HepG2 (cell line): ENCODE results near the gene HDDC3. TPM values are rescaled to one million over a fixed set of nuclear protein-coding genes. Genes with fewer than 3 reads are reported as not detected.
A peak's percentile ranks its signal among the peaks of the same experiment; 100 is the strongest.

ENCODE experiments used
- CTCF ChIP-seq: sonication (generic); formaldehyde crosslinking; IDR thresholded peaks from 2 replicates; pipeline ENCODE4 v1.5.0; 2020; ENCODE audit warnings: mild to moderate bottlenecking, missing genetic modification reagents, moderate library complexity
- DMAP1 ChIP-seq: IDR thresholded peaks from 2 replicates; pipeline ENCODE4 v1.6.1; 2016
- MTF2 ChIP-seq: sonication (generic); formaldehyde crosslinking; IDR thresholded peaks from 2 replicates; pipeline ENCODE4 v1.5.0; 2020; ENCODE audit warnings: missing genetic modification reagents, borderline replicate concordance
- NFIC ChIP-seq: IDR thresholded peaks from 2 replicates; pipeline ENCODE4 v1.6.1; 2012; ENCODE audit warnings: mild to moderate bottlenecking, low read length, inconsistent platforms
- NR2F6 ChIP-seq, 2 experiments: IDR thresholded peaks; 2 replicates each; pipeline ENCODE4 v1.6.1; 2016; ENCODE audit warnings: antibody characterized with exemption in 1 of 2, mild to moderate bottlenecking in 1 of 2
- POLR2A ChIP-seq, 2 experiments: IDR thresholded peaks; 2 replicates each; pipeline ENCODE4 v1.6.1; 2011; ENCODE audit warnings: low read depth in 2 of 2, low read length in 2 of 2, mild to moderate bottlenecking in 1 of 2, moderate library complexity in 1 of 2; ENCODE audit not compliant: insufficient read depth in 1 of 2
- ZBTB3 ChIP-seq: sonication (generic); formaldehyde crosslinking; IDR thresholded peaks from 2 replicates; pipeline ENCODE4 v1.4.0; 2020; ENCODE audit warnings: low read depth, mild to moderate bottlenecking, moderate library complexity, missing genetic modification reagents, borderline replicate concordance
- ZNF792 ChIP-seq: IDR thresholded peaks from 2 replicates; pipeline ENCODE4 v1.6.1; 2016
- polyA plus RNA-seq, 8 experiments: library from polyadenylated mRNA; depleted of rRNA in 3 of 8; stranded (reverse) in 7 of 8; unstranded in 1 of 8; fragments of >200 nt; fragmentation: Illumina TruSeq in 4 of 8; extraction: Trizol in 4 of 8; gene quantifications; 2 replicates each; pipeline versions ENCODE4 v1.2.1 to v1.2.3, GENCODE V29; 2011 to 2016; ENCODE audit warnings: low read depth in 4 of 8, missing spikeins in 1 of 8, mixed read lengths in 1 of 8; ENCODE audit not compliant: insufficient read depth in 1 of 8
- total RNA-seq, 5 experiments: library from RNA; depleted of rRNA; stranded (reverse); fragments of >200 nt; fragmentation: Illumina TruSeq; extraction: Trizol; gene quantifications; 2 replicates each; pipeline ENCODE4 v1.2.3, GENCODE V29; 2016; ENCODE audit warnings: low read depth in 1 of 5
- TF ChIP-seq, protein P1 (sequence below): sonication (generic); formaldehyde crosslinking; IDR thresholded peaks from 2 replicates; pipeline ENCODE4 v1.4.0; 2020; ENCODE audit warnings: missing genetic modification reagents
- TF ChIP-seq, protein P2 (sequence below): IDR thresholded peaks from 2 replicates; pipeline ENCODE4 v1.6.1; 2016; ENCODE audit warnings: missing genetic modification reagents, missing compliant biosample characterization

Gene HDDC3
- total and polyA plus RNA-seq, 2 of the 13 experiments (the other 11 are each of a cell fraction or from before 2014, with no cell fraction given): 18.7 to 28.3 TPM

GRCh38 chr15:90903733-90904536 lies 28.4 kb downstream of the HDDC3 start (continued):
- TF ChIP-seq, protein P1, sequence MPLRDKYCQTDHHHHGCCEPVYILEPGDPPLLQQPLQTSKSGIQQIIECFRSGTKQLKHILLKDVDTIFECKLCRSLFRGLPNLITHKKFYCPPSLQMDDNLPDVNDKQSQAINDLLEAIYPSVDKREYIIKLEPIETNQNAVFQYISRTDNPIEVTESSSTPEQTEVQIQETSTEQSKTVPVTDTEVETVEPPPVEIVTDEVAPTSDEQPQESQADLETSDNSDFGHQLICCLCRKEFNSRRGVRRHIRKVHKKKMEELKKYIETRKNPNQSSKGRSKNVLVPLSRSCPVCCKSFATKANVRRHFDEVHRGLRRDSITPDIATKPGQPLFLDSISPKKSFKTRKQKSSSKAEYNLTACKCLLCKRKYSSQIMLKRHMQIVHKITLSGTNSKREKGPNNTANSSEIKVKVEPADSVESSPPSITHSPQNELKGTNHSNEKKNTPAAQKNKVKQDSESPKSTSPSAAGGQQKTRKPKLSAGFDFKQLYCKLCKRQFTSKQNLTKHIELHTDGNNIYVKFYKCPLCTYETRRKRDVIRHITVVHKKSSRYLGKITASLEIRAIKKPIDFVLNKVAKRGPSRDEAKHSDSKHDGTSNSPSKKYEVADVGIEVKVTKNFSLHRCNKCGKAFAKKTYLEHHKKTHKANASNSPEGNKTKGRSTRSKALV (CRISPR knock-in tag): peak; percentile 72; the same call in 1 of the 2 replicates
- TF ChIP-seq CTCF (CRISPR knock-in tag) (peak; percentile 24), NR2F6 (IDR thresholded peaks at IDR 0.05) (no peak), NR2F6 (CRISPR knock-in tag; IDR thresholded peaks at IDR 0.05) (0 out of 2 replicates have a peak, but pooled peaks have one; percentile 15), ZBTB3 (no peak), ZNF792 (CRISPR knock-in tag) (0 out of 2 replicates have a peak, but pooled peaks have one; percentile 48), POLR2A (IDR thresholded peaks at IDR 0.05; ENCODE audit: insufficient read depth in 1 of 2, low read depth in 2 of 2, low read length in 2 of 2) (peak in 1 of 2 experiments; percentile 37; a peak in 1 of 4 replicates), DMAP1 (CRISPR knock-in tag) (peak; percentile 20; the same call in 1 of the 2 replicates), MTF2 (CRISPR knock-in tag) (0 out of 2 replicates have a peak, but pooled peaks have one; percentile 70), NFIC (no peak)
- TF ChIP-seq, protein P2, sequence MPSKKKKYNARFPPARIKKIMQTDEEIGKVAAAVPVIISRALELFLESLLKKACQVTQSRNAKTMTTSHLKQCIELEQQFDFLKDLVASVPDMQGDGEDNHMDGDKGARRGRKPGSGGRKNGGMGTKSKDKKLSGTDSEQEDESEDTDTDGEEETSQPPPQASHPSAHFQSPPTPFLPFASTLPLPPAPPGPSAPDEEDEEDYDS: peak; percentile 33; the same call in 1 of the 2 replicates
